Sigmoid colon (tissue), 7 donors: ENCODE measurements around the gene KIF3B. TPM values are rescaled to one million over a fixed set of nuclear protein-coding genes. Genes with fewer than 3 reads are reported as not detected.
"Not testable (repeated sequence)": the region's sequence is repeated elsewhere in the genome, so short reads cannot be mapped to it uniquely, and the experiment has no call there.

Experiments used
- DNase-seq: peaks from one replicate; pipeline ENCODE4 v3.0.0-alpha.2; 2019
- H3K27ac ChIP-seq, 4 donors: fragments of 200-600 bp; sonication (generic); one replicate each; pipeline ENCODE4 v1.5.1; 2016 to 2019; ENCODE audit warnings: mild to moderate bottlenecking in 1 of 4
- H3K27me3 ChIP-seq, 3 donors: fragments of 200-600 bp; sonication (generic); one replicate each; pipeline ENCODE4 v1.5.1; 2019; ENCODE audit warnings: mild to moderate bottlenecking in 1 of 3
- H3K36me3 ChIP-seq, 4 donors: fragments of 200-600 bp; sonication (generic); one replicate each; pipeline ENCODE4 v1.5.1; 2016 to 2019
- H3K4me1 ChIP-seq, 4 donors: fragments of 200-600 bp; sonication (generic); one replicate each; pipeline ENCODE4 v1.5.1; 2017 to 2019
- H3K4me3 ChIP-seq, 4 donors: fragments of 200-600 bp; sonication (generic); one replicate each; pipeline ENCODE4 v1.5.1; 2017 to 2019; ENCODE audit warnings: mild to moderate bottlenecking in 2 of 4, moderate library complexity in 1 of 4
- H3K9me3 ChIP-seq, 4 donors: fragments of 200-600 bp in 3 of 4; sonication (generic) in 3 of 4; one replicate each; pipeline versions ENCODE4 v1.5.1 to v1.6.1; 2013 to 2019
- EP300 ChIP-seq, 4 donors: sonication (generic); formaldehyde crosslinking; IDR thresholded peaks; one replicate each; pipeline ENCODE4 v1.6.1; 2017; ENCODE audit warnings: antibody characterized with exemption in 4 of 4
- POLR2A ChIP-seq, 2 donors: fragments of 450-650 bp; IDR thresholded peaks; one replicate each; pipeline ENCODE4 v1.6.1; 2016; ENCODE audit warnings: antibody characterized with exemption in 2 of 2, mild to moderate bottlenecking in 2 of 2, moderate library complexity in 2 of 2
- POLR2AphosphoS5 ChIP-seq, 4 donors: sonication (generic); formaldehyde crosslinking; IDR thresholded peaks; one replicate each; pipeline ENCODE4 v1.6.1; 2017; ENCODE audit warnings: antibody characterized with exemption in 4 of 4
- WGBS, 2 donors: extraction: QIAGEN DNeasy Blood & Tissue Kit; methylation state at CpG; one replicate each; pipeline ENCODE4 v1.1.7; 2013; 5-methylcytosine and 5-hydroxymethylcytosine counted together
- intact Hi-C: fragments of 100-400 bp; cut with DNase I; formaldehyde crosslinking; loops from one replicate; pipeline ENCODE4 v1.15.1; 2023
- polyA plus RNA-seq, 3 donors: library from polyadenylated mRNA; stranded (reverse); fragments of 200-250 nt; gene quantifications; one replicate each; pipeline ENCODE4 v1.2.3, GENCODE V29; 2013
- total RNA-seq, 4 donors: library from RNA; depleted of rRNA; stranded (reverse); fragments of >200 nt; gene quantifications; one replicate each; pipeline ENCODE4 v1.1.0, GENCODE V29; 2016
- TF ChIP-seq, protein P1 (sequence below), 4 experiments: fragments of 450-650 bp in 3 of 4; fragments of 200-600 bp in 1 of 4; IDR thresholded peaks; one replicate each; pipeline ENCODE4 v1.5.1; 2016 to 2019; ENCODE audit warnings: antibody characterized with exemption in 4 of 4, mild to moderate bottlenecking in 3 of 4, moderate library complexity in 2 of 4
- donor health status: healthy with polysubstance abuse.
- donor health status: Bipolar disorder and iron deficiency.
- donor health status: healthy.

Gene KIF3B
- total and polyA plus RNA-seq, 7 donors: 16.1 to 45.8 (median 25.8) TPM

DNA sequence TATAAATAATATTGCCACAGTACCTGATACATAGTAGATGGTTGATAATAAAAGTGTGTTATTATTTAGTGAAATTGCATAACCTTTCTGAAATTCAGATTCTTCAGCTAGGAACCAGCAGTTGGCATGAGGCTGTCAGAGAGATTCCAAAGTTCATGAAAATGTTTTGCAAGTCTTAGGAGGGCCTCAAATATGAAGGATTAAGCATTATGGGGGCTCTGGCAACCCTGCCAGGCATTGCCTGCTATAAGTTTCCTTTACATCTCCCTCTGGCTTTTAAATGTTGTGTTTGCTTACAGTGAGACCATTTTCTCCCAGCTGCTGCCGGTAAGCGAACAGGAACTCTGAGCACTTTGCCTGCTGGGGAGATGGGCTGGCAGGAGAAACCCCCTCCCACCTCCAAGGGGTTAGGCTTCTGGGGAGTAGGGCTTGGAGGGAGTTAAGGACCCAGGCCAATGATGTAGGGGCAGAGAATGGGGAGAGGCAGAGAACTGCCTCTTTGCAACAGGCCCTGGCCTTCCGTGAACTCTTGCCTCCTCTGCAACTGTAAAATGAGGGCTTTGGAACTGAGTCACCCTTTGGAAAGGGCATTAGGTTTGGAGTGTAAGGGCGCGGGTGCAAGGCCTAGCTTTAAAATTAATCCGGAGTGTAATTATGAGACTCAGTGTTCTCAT is 33.2 kb upstream of the KIF3B start:
- intact Hi-C loops: no loop called here
- DNase-seq: no peak
- H3K4me1 ChIP-seq: no peaks in the 10 kb centered on the region
- WGBS, 2 donors: 60 to 85% methylated on average over 6 of the region's 6 CpGs
- no peak overlapping the region for H3K4me3 ChIP-seq
- TF ChIP-seq EP300 (IDR thresholded peaks at IDR 0.05): no peak
- TF ChIP-seq, protein P1, sequence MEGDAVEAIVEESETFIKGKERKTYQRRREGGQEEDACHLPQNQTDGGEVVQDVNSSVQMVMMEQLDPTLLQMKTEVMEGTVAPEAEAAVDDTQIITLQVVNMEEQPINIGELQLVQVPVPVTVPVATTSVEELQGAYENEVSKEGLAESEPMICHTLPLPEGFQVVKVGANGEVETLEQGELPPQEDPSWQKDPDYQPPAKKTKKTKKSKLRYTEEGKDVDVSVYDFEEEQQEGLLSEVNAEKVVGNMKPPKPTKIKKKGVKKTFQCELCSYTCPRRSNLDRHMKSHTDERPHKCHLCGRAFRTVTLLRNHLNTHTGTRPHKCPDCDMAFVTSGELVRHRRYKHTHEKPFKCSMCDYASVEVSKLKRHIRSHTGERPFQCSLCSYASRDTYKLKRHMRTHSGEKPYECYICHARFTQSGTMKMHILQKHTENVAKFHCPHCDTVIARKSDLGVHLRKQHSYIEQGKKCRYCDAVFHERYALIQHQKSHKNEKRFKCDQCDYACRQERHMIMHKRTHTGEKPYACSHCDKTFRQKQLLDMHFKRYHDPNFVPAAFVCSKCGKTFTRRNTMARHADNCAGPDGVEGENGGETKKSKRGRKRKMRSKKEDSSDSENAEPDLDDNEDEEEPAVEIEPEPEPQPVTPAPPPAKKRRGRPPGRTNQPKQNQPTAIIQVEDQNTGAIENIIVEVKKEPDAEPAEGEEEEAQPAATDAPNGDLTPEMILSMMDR (IDR thresholded peaks at IDR 0.05): no peak
- TF ChIP-seq POLR2A (IDR thresholded peaks at IDR 0.05): no peak
- TF ChIP-seq POLR2AphosphoS5 (IDR thresholded peaks at IDR 0.05): no peak
- no peaks in the 10 kb centered on the region for H3K27me3 ChIP-seq
- H3K9me3 ChIP-seq: no peaks in the 10 kb centered on the region
- no peaks in the 10 kb centered on the region for H3K36me3 ChIP-seq
- H3K27ac ChIP-seq: no peak overlapping the region

DNA sequence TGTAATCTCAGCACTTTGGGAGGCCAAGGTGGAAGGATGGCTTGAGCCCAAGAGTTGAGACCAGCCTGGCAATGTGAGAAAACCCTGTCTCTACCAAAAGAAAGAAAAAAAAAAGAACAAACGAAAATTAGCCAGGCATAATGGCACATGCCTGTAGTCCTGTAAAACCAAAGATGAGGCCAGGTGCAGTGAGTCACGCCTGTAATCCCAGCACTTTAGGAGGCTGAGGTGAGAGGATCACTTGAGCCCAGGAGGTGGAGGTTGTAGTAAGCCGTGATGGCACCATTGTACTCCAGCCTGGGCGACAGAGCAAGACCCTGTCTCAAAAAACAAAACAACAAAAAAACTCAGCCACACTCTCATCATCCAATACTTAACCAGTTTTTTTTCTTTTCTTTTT is 32.5 kb upstream of the KIF3B start:
- no peaks in the 10 kb centered on the region for H3K4me1 ChIP-seq
- no peaks in the 10 kb centered on the region for H3K36me3 ChIP-seq
- no peaks in the 10 kb centered on the region for H3K9me3 ChIP-seq
- no peak for DNase-seq
- no peak overlapping the region for H3K27ac ChIP-seq
- intact Hi-C loops: no loop called here
- no peak overlapping the region for H3K4me3 ChIP-seq
- no peaks in the 10 kb centered on the region for H3K27me3 ChIP-seq
- TF ChIP-seq POLR2A (IDR thresholded peaks at IDR 0.05): no peak
- TF ChIP-seq EP300 (IDR thresholded peaks at IDR 0.05): no peak
- TF ChIP-seq, protein P1 (IDR thresholded peaks at IDR 0.05): no peak
- no peak for TF ChIP-seq POLR2AphosphoS5 (IDR thresholded peaks at IDR 0.05)
- 82 to 89% methylated on average over 4 of the region's 4 CpGs for WGBS, 2 donors

DNA sequence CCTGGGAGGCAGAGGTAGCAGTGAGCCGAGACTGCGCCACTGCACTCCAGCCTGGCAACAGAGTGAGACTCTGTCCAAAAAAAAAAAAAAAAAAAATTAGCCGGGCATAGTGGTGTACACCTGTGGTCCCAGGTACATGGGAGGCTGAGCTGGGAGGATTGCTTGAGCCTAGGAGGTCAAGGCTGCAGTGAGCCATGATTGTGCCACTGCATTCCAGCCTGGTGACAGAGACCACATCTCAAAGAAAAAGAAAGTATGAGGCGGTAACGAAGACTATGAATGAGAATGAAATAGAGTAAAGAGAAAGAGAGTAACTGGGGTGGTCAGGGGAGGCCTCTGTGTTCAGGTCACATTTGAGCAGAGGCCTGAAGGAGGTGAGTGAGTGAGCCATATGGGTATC is 31.2 kb upstream of the KIF3B start:
- H3K9me3 ChIP-seq, H3K4me1 ChIP-seq, H3K27ac ChIP-seq, DNase-seq, H3K36me3 ChIP-seq, H3K4me3 ChIP-seq, intact Hi-C loops, H3K27me3 ChIP-seq: not testable (repeated sequence)
- WGBS, 2 donors: 98% methylated on average over 5 of the region's 5 CpGs

DNA sequence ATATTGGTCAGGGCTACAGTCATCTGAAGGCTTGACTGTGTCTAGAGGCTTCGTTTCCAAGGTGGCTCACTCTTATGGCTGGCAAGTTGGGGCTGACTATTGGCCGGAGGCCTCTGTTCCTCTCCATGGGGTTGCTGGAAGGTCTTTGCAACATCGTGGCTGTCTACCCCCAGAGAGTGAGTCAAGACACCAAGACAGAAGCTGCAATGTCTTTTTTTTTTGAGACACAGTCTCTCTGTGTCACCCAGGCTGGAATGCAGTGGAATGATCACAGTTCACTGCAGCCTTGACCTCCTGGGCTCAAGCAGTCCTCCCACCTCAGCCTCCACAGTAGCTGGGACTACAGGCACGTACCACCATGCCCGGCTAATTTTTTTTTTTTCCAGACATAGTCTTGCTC is 29.4 kb upstream of the KIF3B start:
- no peaks in the 10 kb centered on the region for H3K27me3 ChIP-seq
- WGBS, 2 donors: 88 to 90% methylated on average over 5 of the region's 5 CpGs
- no peak for DNase-seq
- TF ChIP-seq POLR2AphosphoS5 (IDR thresholded peaks at IDR 0.05) (no peak), POLR2A (IDR thresholded peaks at IDR 0.05) (no peak), EP300 (IDR thresholded peaks at IDR 0.05) (no peak)
- TF ChIP-seq, protein P1 (IDR thresholded peaks at IDR 0.05): no peak
- no peak overlapping the region for H3K27ac ChIP-seq
- no peaks in the 10 kb centered on the region for H3K9me3 ChIP-seq
- H3K36me3 ChIP-seq: no peaks in the 10 kb centered on the region
- H3K4me1 ChIP-seq: no peaks in the 10 kb centered on the region
- intact Hi-C loops: no loop called here
- H3K4me3 ChIP-seq: no peak overlapping the region

DNA sequence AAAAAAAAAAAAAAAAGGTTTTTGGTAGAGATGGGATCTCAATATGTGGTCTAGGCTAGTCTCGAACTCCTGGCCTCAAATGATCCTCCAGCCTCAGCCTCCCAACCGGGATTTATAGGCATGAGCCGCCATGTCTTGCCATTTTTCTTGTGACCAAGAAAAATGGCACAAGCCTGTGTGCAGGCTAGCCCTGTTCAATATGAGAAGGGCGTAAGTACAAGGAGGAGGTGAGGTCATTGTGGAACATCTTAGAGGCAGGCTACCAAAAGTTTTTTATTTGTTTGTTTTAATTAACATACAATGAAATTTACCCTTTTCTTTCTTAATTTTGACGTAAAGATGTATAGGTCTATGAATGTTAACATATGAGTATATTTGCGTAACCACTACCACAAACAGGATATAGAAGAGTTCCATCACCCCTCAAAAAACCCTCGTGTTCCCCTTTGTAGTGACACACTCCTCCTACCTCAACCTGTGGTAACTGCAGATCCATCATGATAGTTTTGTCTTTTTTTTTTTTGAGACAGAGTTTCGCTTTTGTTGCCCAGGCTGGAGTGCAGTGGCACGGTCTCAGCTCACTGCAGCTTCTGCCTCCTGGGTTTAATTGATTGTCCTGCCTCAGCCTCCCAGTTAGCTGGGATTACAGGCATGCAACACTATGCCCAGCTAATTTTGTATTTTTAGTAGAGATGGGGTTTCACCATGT is 28.3 kb upstream of the KIF3B start:
- H3K27ac ChIP-seq: no peak overlapping the region
- TF ChIP-seq POLR2AphosphoS5 (IDR thresholded peaks at IDR 0.05) (no peak), EP300 (IDR thresholded peaks at IDR 0.05) (no peak), POLR2A (IDR thresholded peaks at IDR 0.05) (no peak)
- TF ChIP-seq, protein P1 (IDR thresholded peaks at IDR 0.05): no peak
- no peaks in the 10 kb centered on the region for H3K4me1 ChIP-seq
- DNase-seq: no peak
- intact Hi-C loops: no loop called here
- H3K9me3 ChIP-seq: no peaks in the 10 kb centered on the region
- no peak overlapping the region for H3K4me3 ChIP-seq
- no peaks in the 10 kb centered on the region for H3K27me3 ChIP-seq
- no peaks in the 10 kb centered on the region for H3K36me3 ChIP-seq
- 73 to 91% methylated on average over 9 of the region's 9 CpGs for WGBS, 2 donors
